ENCODE measurements around the gene ALK.

ALK gene

GRCh38 chr2:29787473-29788465 is 133.6 kb downstream of the ALK start:
- DNase-seq: no peak

DNA sequence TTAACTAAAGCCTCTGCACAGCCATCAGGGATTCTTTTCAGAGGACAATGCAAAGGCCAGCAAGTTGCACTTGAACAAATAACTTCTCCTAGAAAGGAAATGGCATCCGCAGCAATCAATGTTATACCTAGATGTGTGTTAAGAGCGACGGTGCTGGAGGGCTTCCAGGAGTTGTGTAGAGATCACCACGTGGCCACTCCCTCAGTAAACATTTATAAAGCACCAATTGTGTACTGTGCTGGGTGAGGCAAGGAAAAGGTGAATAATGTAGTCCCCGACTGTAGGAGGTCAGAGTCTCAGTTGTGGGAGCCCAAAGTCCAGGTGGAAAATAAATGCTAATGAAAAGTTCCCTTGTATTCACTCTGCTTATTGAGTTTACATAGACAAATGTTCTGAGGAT is 135.0 kb downstream of the ALK start:
- DNase-seq: no peak

DNA sequence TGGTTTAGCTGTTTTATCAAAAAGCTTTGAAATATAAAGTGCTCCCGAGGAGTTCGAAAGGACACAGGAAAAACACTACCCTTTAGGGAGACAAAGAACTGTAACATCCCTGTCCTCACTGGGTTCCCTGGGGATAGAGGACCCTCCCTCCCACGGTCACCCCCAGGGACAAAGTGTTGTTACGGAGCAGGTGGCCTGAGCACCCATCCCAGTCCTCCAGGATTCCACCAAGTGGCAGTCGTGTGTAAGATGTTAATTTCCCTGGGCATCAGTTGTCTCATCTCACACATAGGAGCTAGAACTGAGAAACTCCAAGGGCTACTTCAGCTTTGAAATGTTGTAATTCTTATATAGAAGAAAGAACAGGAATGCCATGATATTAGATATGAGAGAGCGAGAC is 137.7 kb downstream of the ALK start:
- DNase-seq: no peak

DNA sequence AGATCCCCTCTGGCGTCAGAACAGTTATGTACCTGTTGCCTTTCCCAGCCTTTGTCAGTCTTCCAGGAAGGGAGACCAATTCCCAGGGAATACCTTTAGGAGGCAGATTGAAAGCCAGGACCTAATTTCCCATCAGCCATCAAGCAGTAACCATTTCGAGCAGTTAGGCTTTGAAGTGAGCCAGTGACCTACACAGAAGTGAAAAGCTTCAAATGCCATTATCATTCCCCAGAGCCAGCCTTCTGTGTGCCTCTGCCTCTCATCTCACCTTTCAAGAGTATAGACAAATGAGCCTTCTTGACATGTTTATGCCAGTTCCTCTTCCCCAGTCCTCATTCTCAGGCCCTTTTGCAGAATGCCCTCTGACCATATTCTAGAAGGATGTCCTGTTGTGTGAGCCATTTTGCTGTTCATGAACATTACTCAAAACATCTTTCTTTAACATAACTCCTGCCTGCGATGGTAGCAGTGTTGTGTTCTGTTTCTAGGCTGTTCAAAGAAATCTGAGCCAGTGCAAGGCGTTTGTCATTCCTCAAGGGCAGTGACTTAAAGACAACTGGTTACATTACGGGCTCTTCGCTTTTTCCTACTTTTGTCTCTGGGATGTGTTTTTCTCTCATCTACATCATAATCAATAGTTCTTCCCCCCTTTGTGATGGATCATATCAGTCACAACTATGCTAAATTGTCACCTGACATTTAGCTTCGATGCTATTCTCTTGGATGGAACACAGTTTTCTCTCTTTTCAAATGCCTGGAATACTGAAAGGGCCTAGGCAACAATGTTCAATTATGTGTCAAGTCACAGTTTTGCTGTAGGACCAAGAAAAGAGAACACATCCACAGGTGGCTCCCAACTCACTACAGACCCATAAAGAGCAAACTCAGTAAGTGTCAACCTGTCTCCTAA is 138.6 kb downstream of the ALK start:
- no peak for DNase-seq

DNA sequence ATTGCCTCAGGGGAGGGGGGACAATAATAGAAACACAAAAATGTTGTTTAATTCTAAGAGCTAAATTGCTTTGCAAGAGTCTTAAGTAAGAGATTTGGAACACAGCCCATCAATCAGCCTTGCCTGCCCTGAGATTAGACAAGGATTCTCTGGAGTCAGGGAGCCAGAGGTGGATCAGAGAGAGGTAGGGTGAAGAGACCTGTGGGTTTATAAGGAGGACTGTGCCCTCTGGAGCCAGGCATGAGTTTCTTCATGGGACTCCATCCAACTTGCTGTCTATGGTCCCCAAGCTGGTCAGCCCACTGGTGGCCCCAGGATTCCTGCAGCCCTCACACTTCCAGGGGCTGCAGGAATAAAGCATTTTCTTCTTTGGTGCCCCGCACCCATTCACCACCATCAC is 139.3 kb downstream of the ALK start:
- no peak for DNase-seq

DNA sequence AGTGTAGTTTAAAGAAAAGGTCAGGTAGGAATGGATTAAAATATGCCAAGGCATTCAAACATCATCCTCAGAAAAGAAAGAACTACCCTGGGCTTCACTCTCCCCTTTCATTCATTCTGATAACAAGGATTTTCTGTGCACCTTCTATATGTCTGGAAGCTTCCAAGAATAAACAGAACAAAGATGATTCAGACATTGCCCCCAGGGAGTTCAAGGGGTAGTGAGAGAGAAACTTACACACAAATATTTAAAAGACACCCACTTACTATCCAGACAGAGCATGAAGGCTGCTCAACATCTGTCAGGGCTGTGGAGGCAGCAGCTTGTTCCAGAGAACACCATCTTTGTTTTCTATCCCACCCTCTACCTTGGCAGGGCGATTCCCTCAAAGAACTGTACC is 140.5 kb downstream of the ALK start:
- no peak for DNase-seq

DNA sequence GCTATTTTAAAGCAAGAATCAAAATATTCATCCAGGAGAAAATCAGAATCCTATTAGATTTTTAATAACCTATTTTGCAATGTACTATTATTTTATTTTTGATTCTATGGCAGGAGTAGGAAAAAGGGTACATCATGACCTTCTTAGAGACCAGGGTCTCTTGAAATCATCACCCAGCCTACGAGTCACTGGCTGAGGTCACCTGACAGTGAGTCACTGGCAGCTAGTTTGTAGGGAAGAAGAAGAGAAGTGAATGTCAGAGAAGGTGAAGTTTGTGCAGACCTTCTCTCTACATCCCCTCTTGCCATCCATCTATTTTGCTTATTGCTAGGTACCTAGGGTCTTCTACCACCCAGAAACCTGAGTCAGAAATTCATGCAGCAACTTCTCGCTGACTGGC is 144.2 kb downstream of the ALK start:
- DNase-seq: no peak

DNA sequence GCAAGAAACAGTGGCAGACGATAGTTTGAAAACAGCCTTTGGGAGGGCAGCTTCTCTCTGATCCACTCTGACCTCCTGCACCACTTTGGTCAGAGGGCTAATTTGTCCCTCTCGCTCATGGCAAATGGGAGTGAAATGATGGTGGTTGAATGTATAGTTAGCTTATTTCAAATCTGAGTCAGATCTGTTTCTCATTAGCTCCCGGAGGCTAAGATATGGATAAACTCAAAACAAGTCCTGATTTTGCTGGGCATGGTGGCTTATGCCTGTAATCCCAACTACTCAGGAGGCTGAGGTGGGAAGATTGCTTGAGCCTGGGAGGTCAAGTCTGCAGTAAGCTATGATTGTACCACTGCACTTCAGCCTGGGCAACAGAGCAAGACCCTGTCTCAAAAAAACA is 145.0 kb downstream of the ALK start:
- no peak for DNase-seq

- DNase-seq: no peak
Measured at GRCh38 chr2:29775937-29776336, 145.4 kb downstream of the ALK start.

DNA sequence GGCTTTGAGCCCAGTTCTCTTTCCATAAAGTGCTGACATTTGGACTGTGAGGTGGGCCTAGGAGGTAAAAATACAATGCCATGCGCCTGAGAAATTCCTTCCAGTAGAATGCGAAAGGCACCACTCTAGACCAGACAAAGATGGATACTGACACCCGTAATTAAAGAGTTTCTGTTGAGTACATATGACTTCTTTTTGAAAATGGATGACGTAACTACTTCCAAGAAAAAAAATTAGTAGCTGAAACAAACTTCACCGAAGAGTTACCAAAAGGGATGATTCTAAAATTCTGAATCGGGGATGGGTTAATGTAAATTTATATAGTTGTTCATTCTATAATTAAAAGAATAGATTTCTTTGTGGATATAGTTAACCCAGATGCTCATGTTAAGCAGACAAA is 146.8 kb downstream of the ALK start:
- no peak for DNase-seq

- no peak for DNase-seq
Measured at GRCh38 chr2:29770846-29771245, 150.5 kb downstream of the ALK start.

GRCh38 chr2:29769847-29770246 is 151.5 kb downstream of the ALK start:
- no peak for DNase-seq

GRCh38 chr2:29767606-29768335 is 153.6 kb downstream of the ALK start:
- DNase-seq: no peak

DNA sequence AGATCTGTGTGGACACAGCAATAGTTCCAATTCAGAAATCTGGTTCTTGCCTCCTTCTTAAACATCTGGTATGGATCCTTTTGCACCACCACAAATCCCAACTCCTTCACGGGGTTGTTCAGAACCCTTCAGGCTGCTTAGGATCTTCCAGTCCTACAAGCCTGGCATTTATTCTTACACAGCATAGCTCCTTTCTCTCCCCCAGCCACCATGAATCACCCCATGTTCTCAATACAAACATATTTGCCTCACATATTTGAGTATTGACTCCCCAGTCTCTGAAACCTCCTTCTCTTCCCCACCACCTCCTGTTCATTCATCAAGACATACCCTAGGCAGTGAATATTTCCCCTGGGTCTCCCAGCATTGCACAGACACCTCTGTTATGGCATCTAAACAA is 155.2 kb downstream of the ALK start:
- no peak for DNase-seq

GRCh38 chr2:29765721-29766120 is 155.7 kb downstream of the ALK start:
- no peak for DNase-seq

GRCh38 chr2:29763371-29763770 is 158.0 kb downstream of the ALK start:
- no peak for DNase-seq

- DNase-seq: no peak
Measured at GRCh38 chr2:29762239-29762638, 159.1 kb downstream of the ALK start.

GRCh38 chr2:29761278-29761677 is 160.1 kb downstream of the ALK start:
- DNase-seq: no peak

DNA sequence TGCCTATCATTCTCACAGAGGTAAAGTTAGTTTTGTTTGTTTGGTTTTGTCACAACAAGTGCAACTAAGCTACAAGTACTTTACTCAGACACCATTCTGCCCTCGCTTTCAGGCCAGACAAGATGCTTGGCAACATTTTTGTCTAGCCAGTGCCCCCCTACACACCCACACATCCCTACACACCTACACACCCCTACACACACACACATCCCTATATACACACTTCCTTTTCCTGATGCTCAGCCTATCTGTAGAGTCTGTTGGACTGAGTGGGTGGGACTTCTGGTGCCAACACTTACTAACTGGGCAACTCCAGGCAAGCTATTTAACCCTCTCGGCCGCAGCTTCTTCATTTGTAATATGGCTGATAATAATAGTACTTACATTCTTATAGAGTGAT is 161.4 kb downstream of the ALK start:
- DNase-seq: no peak

DNA sequence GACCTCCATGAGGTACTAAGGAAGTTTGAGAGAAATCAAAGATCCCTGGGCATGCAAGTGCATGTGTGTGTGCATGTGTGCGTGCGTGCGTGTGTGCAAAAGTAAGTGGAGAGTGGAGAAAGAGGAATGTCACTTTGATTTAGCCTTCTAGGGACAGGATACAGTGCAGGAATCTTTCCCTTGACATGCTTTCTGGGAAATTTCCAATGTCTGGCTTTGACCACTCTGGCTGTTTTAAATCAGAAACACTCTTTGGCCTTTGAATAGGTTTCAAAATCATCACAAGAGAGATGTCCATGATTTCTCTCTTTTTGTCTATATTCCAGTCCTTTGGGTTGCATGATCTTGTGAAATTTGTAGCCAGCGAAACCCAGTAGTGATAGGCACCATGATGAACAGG is 162.0 kb downstream of the ALK start:
- no peak for DNase-seq

- no peak for DNase-seq
Measured at GRCh38 chr2:29755829-29756228, 165.6 kb downstream of the ALK start.

DNA sequence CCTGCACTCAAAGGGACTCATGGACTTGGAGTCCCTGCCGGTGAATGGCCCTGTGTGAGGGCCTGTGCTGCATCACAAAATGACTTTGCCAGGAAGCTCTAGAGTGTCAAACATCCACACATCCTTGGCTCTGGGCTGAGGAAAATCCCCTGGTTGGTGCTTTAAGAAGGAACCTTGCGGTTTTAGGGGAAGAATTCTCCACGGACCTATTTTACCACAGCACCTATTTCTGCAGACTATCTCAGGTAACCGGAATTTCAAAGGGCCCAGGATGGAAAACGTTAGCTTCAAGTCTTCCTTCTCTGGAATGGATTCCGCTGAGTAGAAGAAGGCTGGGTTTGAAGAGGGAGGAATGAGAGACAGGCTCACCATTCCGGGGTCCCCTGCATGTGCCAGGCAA is 166.2 kb downstream of the ALK start:
- no peak for DNase-seq
